Colon (tissue), 2 donors: ENCODE data around the gene ZNF443.
"Not testable (repeated sequence)": the region's sequence is repeated elsewhere in the genome, so short reads cannot be mapped to it uniquely, and the experiment has no call there.

Experiments
- FAIRE-seq: peaks from 2 replicates; lab custom pipeline; 2012; peaks lifted over from hg19 to GRCh38; lab: Jason Lieb, UNC
- donor health status: control.
- donor health status: control.

ZNF443 gene

DNA sequence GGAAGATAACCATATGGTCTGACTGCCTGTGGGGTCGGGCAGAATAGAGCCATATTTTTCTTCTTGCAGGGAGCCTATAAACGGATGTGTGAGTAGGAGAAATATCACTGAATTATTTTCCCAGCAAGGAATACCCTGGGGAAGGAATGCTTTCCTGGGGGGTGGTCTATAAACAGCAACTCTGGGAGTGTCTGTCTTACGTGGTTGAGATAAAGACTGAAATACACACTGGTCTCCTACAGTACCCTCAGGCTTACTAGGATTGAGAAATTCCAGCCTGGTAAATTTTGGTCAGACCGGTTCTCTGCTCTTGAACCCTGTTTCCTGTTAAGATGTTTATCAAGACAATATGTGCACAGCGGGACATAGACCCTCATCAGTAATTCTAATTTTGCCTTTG is 23.5 kb downstream of the ZNF443 start:
- FAIRE-seq = not testable (repeated sequence)

DNA sequence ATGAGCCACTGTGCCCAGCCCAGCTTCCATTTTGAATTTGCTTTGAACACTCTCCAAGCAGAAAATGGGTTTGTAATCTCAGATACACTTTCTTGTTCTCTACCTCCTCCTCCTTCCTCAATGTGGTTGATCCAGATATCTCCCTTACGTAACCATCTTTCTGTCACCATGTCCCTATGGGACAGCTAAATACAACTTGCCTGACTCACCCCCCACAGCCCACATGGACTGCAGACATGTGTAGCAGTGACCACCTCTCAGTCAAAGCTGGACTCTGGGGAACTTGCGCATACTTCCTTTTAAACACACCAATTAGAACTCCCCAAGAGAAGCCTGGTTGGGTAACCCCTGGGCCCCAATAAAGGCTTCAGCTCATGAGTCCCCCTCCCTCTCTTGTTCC is 28.9 kb downstream of the ZNF443 start:
- FAIRE-seq = no peak

DNA sequence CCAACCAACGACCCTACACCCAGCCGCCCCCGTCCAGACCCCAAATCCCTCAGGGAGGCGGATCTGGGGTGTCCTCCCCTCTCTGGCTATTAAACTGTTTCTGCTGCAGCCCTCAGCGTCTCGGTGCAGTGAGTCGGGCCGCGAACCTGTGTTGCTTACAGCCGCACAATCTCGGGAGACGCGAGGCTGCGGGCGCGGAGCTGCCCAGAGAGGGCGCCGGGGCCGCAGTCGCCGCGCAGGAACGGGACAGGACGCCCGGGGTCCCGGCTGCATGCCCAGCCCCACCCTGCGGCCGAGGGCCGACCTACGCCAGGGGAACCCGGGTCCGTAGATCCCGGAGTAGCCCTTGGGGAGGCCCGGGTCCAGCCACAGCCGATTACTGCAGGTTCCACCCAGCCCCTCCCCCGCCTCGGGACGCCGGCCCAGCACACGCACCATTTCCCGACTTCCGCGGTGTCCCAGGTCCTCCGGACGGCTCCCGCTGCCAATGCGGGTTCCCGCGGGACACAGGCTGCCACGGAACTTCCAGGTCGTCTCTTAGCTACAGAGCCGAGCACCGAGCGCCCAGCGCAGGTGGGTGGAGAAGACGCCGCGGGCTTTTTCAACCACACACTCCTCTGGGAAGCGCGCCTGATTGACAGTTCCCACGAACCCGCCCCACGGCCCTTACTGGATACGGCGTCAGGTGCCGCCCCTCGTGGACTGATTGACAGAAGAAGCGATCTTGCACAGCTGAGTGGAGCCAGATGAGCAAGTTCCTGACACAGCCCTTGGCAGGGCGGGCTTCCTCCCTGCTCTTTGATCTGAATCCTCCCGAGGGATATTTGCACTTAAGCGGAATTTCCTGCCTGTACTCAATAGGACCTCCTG is 40.0 kb downstream of the ZNF443 start, which contains the start of gene ZNF799:
TSS of gene ZNF799 (minus strand) at position 639 of the 870 bp plus-strand sequence. CDS start at position 438, 201 bp downstream.
- FAIRE-seq = no peak

- not testable (repeated sequence) for FAIRE-seq
Measured at GRCh38 chr19:12399901-12400632, 40.8 kb downstream of the ZNF443 start.

DNA sequence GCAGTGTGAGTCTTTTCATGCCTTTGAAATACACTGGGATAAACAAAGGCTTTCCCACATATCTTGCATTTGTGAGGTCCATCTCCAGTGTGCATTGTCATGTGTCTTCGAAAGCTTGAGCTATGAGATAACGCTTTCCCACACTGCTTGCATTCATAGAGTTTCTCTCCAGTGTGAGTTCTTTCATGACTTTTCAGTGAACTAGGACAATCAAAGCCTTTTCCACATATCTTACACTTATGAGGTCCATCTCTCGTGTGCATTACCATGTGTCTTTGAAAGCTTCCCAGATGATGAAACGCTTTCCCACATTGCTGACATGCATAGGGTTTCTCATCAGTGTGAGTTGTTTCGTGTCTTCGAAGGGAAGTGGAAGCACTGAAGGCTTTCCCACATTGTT is 49.7 kb downstream of the ZNF443 start:
- FAIRE-seq = not testable (repeated sequence)

GRCh38 chr19:12386365-12386764 is 54.5 kb downstream of the ZNF443 start:
- not testable (repeated sequence) for FAIRE-seq

GRCh38 chr19:12380444-12380737 is 60.4 kb downstream of the ZNF443 start:
- no peak for FAIRE-seq

GRCh38 chr19:12379732-12380443 is 60.9 kb downstream of the ZNF443 start:
- FAIRE-seq = no peak
